T-helper 2 cell (primary cell): Measurements from ENCODE around the gene TMBIM4.
"Not testable (repeated sequence)": the region's sequence is repeated elsewhere in the genome, so short reads cannot be mapped to it uniquely, and the experiment has no call there.

Experiments
- DNase-seq, 5 experiments: peaks; one replicate each; pipeline versions ENCODE4 v3.0.0 to v3.0.0-alpha.2; 2012 to 2022
- total RNA-seq, 2 donors: gene quantifications; one replicate each; lab custom pipeline; 2026; lab: John Stamatoyannopoulos, UW

TMBIM4 gene, protein sequence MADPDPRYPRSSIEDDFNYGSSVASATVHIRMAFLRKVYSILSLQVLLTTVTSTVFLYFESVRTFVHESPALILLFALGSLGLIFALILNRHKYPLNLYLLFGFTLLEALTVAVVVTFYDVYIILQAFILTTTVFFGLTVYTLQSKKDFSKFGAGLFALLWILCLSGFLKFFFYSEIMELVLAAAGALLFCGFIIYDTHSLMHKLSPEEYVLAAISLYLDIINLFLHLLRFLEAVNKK
- 5.6 to 15.3 reads per million in 2 donors for total RNA-seq

DNA sequence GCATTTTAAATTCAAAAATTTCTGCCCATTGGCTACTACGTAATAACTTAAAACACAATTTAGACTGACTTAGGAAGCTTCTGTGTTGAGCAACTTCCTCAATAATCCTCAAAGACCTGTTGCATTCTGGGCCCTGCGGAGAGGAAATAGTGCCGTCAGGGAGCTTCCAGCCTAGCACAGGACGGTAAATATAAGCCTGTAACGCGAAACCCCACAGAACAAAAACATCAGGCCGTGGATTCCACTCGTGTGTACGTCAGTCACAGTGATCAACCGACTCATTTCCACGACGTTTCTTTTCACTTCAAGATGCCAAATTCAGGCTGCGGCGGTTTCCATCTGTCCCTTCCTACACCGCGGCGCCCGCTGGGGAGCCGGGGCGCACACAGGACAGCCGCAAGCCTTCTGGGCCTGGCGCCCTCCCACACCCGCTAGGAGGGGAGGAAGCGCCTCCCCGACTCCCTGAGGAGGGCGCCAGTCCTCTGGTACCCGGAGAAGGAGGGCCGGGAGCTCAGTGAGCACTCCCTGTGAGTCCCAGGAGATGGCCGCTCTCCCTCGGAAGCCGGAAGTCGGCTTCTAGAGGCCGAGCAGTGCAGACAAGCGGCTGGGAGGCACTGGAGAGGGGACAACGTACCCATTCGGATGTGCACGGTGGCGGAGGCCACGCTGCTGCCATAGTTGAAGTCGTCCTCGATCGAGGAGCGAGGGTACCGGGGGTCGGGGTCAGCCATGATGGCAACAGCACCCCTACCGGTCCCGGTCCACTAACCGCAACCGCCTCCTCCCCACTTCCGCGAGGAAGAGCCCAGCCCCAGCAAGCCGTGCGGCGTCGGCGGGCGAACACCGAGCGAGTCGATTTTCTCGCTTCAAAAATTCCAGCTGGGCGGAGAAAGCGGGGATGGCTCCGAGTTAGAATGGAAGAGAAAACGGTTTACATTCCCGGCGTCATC is at the start of gene TMBIM4:
TMBIM4 (minus strand) TSS at position 776 of the 950 bp plus-strand sequence; CDS start at position 731, 45 bp downstream.
- peak; percentile 67 to 93 (median 81) for DNase-seq

GRCh38 chr12:66217342-66217917 is 47.6 kb upstream of the TMBIM4 start:
- DNase-seq, result no peak

DNA sequence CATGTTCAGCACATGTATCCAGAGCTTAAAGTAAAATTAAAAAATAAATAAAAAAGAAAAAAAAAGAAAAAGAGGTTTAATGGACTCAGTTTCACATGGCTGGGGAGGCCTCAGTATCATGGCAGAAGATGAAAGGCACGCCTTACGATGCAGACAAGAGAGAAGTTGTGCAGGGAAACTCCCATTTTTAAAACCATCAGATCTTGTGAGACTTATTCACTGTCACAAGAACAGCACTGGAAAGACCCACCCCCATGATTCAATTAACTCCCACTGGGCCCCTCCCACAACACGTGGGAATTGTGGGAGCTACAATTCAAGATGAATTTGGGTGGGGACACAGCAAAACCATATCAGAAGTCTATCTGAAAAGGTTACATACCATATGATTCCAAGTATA is 43.2 kb upstream of the TMBIM4 start:
- not testable (repeated sequence) for DNase-seq

DNA sequence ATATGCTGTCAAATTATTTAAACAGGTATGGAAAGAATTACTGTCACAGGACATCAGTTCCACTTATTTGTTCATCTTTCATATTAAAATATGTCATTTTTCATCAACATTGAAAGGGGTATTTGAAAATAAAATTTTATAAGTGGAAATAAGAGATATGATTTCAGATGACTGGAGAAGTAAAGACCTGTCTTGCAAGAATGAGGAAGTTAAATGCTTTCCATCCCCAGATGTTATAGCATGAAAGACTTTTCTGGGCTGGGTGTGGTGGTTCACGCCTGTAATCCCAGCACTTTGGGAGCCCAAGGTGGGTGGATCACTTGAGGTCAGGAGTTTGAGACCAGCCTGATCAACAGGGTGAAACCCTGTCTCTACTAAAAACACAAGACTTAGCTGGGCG is 41.8 kb upstream of the TMBIM4 start:
- DNase-seq, result not testable (repeated sequence)

GRCh38 chr12:66210840-66211239 is 41.0 kb upstream of the TMBIM4 start:
- DNase-seq, result no peak

DNA sequence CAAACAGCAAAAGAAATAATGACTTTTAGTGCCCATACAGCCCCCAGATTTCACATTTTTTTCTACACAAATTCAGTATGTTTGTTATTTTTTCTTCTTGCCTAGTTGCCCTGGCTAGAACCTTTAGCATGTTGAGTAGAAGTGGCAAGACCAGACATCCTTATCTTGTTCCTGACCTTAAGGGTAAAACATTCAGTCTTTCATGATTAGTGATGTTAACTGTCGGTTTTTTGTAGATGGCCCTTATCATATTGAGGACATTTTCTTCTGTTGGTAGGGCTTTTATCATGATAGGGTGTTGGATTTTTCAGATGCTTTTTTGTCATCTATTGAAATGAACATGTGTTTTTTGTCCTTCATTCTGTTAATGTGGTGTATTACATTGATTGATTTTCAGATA is 36.3 kb upstream of the TMBIM4 start:
- DNase-seq, result no peak

- DNase-seq, result peak in 1 of 5 experiments; percentile 48
These were observed 34.0 kb upstream of the TMBIM4 start for GRCh38 chr12:66203820-66204219.

DNA sequence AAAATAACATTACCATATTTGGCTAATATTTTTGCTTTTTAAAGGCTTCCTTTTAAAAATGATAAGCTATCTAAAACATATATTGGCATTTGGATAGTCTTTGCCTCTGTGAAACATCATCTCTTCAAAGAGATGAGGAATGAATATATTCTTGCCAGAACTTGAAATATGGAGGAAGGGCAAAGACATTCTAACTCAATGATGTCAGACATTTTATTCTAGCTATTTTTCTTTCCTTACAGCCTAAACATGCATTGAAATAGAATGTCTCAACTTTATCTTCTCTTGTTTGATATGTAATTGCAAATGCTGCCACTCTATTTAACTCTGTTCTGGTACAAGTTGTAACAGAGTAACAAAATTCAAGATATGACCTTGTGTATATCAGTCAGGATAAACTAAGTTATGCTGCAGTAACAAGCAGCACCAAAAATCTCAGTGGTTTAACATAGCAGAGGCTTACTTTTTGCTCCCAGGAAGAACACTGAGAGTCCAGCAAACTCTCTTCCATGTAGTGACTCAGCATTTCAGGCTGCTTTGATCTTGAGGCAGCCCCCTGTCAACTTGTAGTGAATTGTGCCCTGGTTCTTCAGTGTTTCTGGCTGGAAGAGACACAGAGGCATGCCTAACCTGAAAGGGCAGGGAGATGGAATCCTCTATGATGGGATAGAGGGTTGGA is 30.2 kb upstream of the TMBIM4 start:
- DNase-seq, result no peak

- no peak for DNase-seq
These were observed 29.3 kb upstream of the TMBIM4 start for GRCh38 chr12:66199141-66199540.

- no peak for DNase-seq
These were observed 27.7 kb upstream of the TMBIM4 start for GRCh38 chr12:66197495-66197921.

DNA sequence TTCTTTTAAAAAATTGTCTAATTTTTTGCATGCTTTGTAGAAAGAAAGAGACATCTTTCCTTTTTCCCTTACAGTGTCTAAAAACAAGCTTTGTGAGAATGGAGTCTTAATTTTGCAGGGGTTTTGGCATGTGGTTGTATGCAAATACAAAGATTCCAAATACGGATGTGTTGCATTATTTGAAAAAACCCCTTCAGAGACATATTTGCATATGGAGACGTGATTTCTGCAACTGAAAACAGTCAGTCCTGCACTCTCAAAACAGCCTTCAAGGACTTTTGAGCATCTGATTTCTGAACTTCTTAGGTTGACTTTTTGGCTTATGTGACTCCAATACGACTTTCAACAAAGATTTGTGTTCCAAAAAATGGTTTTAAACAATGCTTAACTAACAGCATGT is 27.0 kb upstream of the TMBIM4 start:
- peak in 1 of 5 experiments; percentile 68 for DNase-seq

GRCh38 chr12:66195242-66195641 is 25.4 kb upstream of the TMBIM4 start:
- DNase-seq, result no peak

DNA sequence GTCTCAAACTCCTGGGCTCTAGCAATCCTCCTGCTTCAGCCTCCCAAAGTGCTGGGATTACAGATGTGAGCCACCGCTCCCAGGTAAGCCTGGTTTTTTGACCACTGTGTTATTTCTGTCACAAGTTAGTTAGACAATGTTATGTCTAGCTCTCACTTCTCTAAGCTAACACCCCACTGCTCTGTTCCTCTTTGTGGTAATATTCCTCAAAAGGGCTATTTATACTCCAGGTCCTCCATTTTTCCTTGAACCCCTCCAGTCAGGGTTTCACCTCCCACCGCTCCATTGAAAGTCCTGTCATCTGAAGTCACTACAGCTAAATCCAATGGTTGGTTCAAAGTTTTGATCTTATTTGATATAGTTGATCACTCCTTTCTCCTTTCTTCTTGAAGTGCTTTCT is 24.3 kb upstream of the TMBIM4 start:
- no peak for DNase-seq

- DNase-seq, result no peak
These were observed 21.8 kb upstream of the TMBIM4 start for GRCh38 chr12:66191547-66192126.

GRCh38 chr12:66190519-66191370 is 20.9 kb upstream of the TMBIM4 start:
- no peak for DNase-seq

- DNase-seq, result no peak
These were observed 20.1 kb upstream of the TMBIM4 start for GRCh38 chr12:66189889-66190288.

GRCh38 chr12:66189486-66189843 is 19.7 kb upstream of the TMBIM4 start:
- DNase-seq, result no peak

GRCh38 chr12:66188584-66189485 is 19.0 kb upstream of the TMBIM4 start, which contains the start of gene IRAK3:
Gene IRAK3 (plus strand): TSS chr12:66189214. CDS start chr12:66189300, 86 bp downstream.
- DNase-seq, result peak in 4 of 5 experiments; percentile 4 to 67 (median 17)

DNA sequence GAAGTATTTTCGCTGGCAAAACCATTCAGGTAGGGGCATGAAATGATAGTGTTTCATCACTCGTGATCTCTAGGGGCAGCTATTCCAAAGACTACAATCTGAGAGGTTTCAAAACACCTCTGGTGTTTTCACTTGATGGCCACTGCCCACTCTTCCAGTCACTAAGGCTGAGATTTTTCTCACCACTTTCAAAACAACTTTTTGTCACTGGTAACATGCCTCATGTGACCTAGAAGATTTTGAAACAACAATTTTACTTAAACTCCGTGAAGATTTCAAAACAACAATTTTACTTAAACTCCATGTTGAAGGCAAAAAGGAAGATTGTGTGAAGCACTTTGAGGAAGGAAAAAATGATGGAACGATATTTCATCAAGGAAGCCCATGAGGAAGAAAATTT is 18.0 kb upstream of the TMBIM4 start:
- no peak for DNase-seq

- DNase-seq, result no peak
These were observed 17.2 kb upstream of the TMBIM4 start for GRCh38 chr12:66187036-66187435.
